Measurements from ENCODE around the gene TXK.

DNA sequence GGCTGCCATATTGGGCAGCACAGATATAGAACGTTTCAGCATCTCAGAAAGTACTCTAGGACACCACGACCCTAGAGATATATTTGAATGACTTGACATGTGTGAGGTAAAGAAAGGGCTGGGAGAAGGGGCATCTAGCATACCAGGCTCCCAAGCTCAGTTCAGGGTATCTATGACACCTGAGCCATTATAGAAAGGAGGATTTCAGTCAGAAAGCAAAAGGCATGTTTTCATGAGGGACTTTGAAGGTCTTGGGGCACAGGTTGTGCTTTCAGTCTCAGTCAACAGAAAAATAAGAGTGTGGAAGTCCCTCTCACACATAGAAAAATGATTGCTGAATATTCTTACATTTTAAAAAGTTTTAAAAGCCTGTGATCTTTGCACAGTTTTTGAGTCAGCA is 65.9 kb downstream of the TXK start:
- TF ChIP-seq, protein P1, sequence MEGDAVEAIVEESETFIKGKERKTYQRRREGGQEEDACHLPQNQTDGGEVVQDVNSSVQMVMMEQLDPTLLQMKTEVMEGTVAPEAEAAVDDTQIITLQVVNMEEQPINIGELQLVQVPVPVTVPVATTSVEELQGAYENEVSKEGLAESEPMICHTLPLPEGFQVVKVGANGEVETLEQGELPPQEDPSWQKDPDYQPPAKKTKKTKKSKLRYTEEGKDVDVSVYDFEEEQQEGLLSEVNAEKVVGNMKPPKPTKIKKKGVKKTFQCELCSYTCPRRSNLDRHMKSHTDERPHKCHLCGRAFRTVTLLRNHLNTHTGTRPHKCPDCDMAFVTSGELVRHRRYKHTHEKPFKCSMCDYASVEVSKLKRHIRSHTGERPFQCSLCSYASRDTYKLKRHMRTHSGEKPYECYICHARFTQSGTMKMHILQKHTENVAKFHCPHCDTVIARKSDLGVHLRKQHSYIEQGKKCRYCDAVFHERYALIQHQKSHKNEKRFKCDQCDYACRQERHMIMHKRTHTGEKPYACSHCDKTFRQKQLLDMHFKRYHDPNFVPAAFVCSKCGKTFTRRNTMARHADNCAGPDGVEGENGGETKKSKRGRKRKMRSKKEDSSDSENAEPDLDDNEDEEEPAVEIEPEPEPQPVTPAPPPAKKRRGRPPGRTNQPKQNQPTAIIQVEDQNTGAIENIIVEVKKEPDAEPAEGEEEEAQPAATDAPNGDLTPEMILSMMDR (IDR thresholded peaks at IDR 0.05), result no peak
- TF ChIP-seq EP300 (IDR thresholded peaks at IDR 0.05), result no peak
- no peak for TF ChIP-seq POLR2A (IDR thresholded peaks at IDR 0.05)

Data from upper lobe of left lung (tissue), 4 donors.